ENCODE data around the gene SORCS3.

Gene SORCS3

GRCh38 chr10:105017116-105017515, 376.0 kb downstream of the SORCS3 start:
- H3K79me2 ChIP-seq (ENCODE audit: insufficient read depth, low read length) = no peaks in the 10 kb centered on the region
- ATAC-seq (ENCODE audit: insufficient read depth, low read depth) (no peak), DNase-seq (no peak)
- H3K4me1 ChIP-seq (ENCODE audit: insufficient read depth, low read length) = no peaks in the 10 kb centered on the region
- no peaks in the 10 kb centered on the region for H3K27me3 ChIP-seq (ENCODE audit: insufficient read depth, low read length, poor library complexity)
- no peak overlapping the region for H3K27ac ChIP-seq (ENCODE audit: low read length)
- no peak overlapping the region for H2AFZ ChIP-seq (ENCODE audit: low read depth, low read length)
- no peaks in the 10 kb centered on the region for H3K36me3 ChIP-seq (ENCODE audit: insufficient read depth, low read length)
- no peak overlapping the region for H3K4me3 ChIP-seq (ENCODE audit: low read depth in 1 of 2, low read length in 2 of 2)
- H4K20me1 ChIP-seq (ENCODE audit: insufficient read depth, low read length) = no peaks in the 10 kb centered on the region
- TF ChIP-seq CTCF (IDR thresholded peaks at IDR 0.05; ENCODE audit: borderline replicate concordance, extremely low read depth, low read length, poor library complexity, severe bottlenecking) (no peak), EZH2 (IDR thresholded peaks at IDR 0.05; ENCODE audit: borderline replicate concordance, low read depth, low read length, severe bottlenecking) (no peak)
- no peaks in the 10 kb centered on the region for H3K9me3 ChIP-seq (ENCODE audit: insufficient read depth, low read length, severe bottlenecking)
- no peak overlapping the region for H3K9ac ChIP-seq (ENCODE audit: low read depth, low read length)
- H3K4me2 ChIP-seq (ENCODE audit: insufficient read depth, low read length) = no peak overlapping the region

GRCh38 chr10:105017691-105018090, 376.6 kb downstream of the SORCS3 start:
- no peaks in the 10 kb centered on the region for H4K20me1 ChIP-seq (ENCODE audit: insufficient read depth, low read length)
- no peaks in the 10 kb centered on the region for H3K9me3 ChIP-seq (ENCODE audit: insufficient read depth, low read length, severe bottlenecking)
- no peak for ATAC-seq (ENCODE audit: insufficient read depth, low read depth)

DNA sequence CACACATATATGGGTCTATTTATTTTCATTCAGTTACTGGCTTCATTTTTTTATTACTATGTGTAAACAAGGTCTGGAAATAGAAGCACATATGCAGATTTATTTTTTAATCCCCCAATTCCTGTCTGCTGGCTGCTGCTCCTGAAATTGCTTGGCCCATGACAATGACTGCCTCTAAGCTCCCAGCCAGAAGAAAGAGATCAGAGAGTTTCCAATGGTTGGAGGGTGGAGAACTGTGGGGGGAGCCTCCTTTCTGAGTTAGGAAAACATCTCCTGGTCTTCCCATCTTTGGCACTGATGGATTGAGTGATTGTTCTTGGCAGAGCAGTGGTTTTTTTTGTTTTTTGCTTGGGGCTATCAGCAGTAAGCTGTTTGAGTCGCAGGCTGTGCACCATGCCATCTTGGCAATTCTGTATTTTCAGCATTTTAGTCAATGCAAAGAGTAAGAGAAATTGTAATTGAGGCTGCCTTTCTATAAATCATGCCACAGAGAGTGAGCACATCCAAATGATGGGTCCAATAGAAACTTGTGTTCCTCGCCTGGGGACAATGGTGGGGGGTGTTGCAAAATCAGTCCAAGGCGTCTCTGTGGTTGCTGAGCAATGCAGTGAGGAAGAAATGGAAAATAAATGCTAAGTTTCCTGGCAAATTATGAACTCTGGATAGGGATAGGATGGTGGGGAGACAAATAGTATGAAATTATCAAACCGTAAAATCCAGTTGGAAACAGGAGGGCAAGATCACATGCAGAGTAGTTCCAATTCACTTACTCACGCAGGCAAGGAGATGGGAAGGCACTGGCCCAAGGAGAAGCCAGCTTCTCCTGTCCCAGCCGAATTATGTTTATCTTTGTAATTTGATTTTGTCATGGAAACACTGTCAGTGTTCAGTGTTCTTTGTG, 382.4 kb downstream of the SORCS3 start:
- H2AFZ ChIP-seq (ENCODE audit: low read depth, low read length) = no peak overlapping the region
- no peak for ATAC-seq (ENCODE audit: insufficient read depth, low read depth)
- no peak overlapping the region for H3K4me3 ChIP-seq (ENCODE audit: low read depth in 1 of 2, low read length in 2 of 2)
- H3K9me3 ChIP-seq (ENCODE audit: insufficient read depth, low read length, severe bottlenecking) = no peaks in the 10 kb centered on the region
- no peaks in the 10 kb centered on the region for H3K36me3 ChIP-seq (ENCODE audit: insufficient read depth, low read length)
- no peak for DNase-seq
- no peak overlapping the region for H3K9ac ChIP-seq (ENCODE audit: low read depth, low read length)
- H3K4me1 ChIP-seq (ENCODE audit: insufficient read depth, low read length) = no peaks in the 10 kb centered on the region
- H3K4me2 ChIP-seq (ENCODE audit: insufficient read depth, low read length) = no peak overlapping the region
- TF ChIP-seq CTCF (IDR thresholded peaks at IDR 0.05; ENCODE audit: borderline replicate concordance, extremely low read depth, low read length, poor library complexity, severe bottlenecking) (no peak), EZH2 (IDR thresholded peaks at IDR 0.05; ENCODE audit: borderline replicate concordance, low read depth, low read length, severe bottlenecking) (no peak)
- H3K79me2 ChIP-seq (ENCODE audit: insufficient read depth, low read length) = no peaks in the 10 kb centered on the region
- no peak overlapping the region for H3K27ac ChIP-seq (ENCODE audit: low read length)
- no peaks in the 10 kb centered on the region for H3K27me3 ChIP-seq (ENCODE audit: insufficient read depth, low read length, poor library complexity)
- no peaks in the 10 kb centered on the region for H4K20me1 ChIP-seq (ENCODE audit: insufficient read depth, low read length)

More at GRCh38 chr10:105017691-105018090, 376.6 kb downstream of the SORCS3 start:
- TF ChIP-seq CTCF (IDR thresholded peaks at IDR 0.05; ENCODE audit: borderline replicate concordance, extremely low read depth, low read length, poor library complexity, severe bottlenecking) (no peak), EZH2 (IDR thresholded peaks at IDR 0.05; ENCODE audit: borderline replicate concordance, low read depth, low read length, severe bottlenecking) (no peak)
- Histone ChIP-seq H2AFZ (ENCODE audit: low read depth, low read length) (no peak overlapping the region), H3K27me3 (ENCODE audit: insufficient read depth, low read length, poor library complexity) (no peaks in the 10 kb centered on the region), H3K4me2 (ENCODE audit: insufficient read depth, low read length) (no peak overlapping the region), H3K27ac (ENCODE audit: low read length) (no peak overlapping the region), H3K36me3 (ENCODE audit: insufficient read depth, low read length) (no peaks in the 10 kb centered on the region), H3K9ac (ENCODE audit: low read depth, low read length) (no peak overlapping the region), H3K4me1 (ENCODE audit: insufficient read depth, low read length) (no peaks in the 10 kb centered on the region), H3K79me2 (ENCODE audit: insufficient read depth, low read length) (no peaks in the 10 kb centered on the region), H3K4me3 (ENCODE audit: low read depth in 1 of 2, low read length in 2 of 2) (no peak overlapping the region)
- DNase-seq = no peak
